CD4-positive, CD25-positive, alpha-beta regulatory T cell (primary cell): ENCODE results near the gene LBHD1. TPM values are rescaled to one million over a fixed set of nuclear protein-coding genes. Genes with fewer than 3 reads are reported as not detected.
"Not testable (repeated sequence)": the region's sequence is repeated elsewhere in the genome, so short reads cannot be mapped to it uniquely, and the experiment has no call there.

Experiments
- ATAC-seq, 2 donors: fragments of 150-1000 bp; cut with Tn5 transposase; one replicate each; pipeline ENCODE4 v1.10.0; 2021; ENCODE audit warnings: low read depth in 2 of 2, moderate number of reproducible peaks in 2 of 2, moderate library complexity in 1 of 2
- DNase-seq, 3 donors: peaks; one replicate each; pipeline versions ENCODE4 v3.0.0 to v3.0.0-alpha.2; 2012 to 2022; ENCODE audit warnings: mixed read lengths in 1 of 3
- H3K27ac ChIP-seq: one replicate; pipeline ENCODE4 v1.7.0; 2013; ENCODE audit warnings: mild to moderate bottlenecking, low read length; ENCODE audit not compliant: insufficient read depth, poor library complexity, severe bottlenecking
- H3K27me3 ChIP-seq: one replicate; pipeline ENCODE4 v1.7.0; 2013; ENCODE audit warnings: low read length; ENCODE audit not compliant: control insufficient read depth, insufficient read depth
- H3K36me3 ChIP-seq: one replicate; pipeline ENCODE4 v1.7.0; 2013; ENCODE audit warnings: mild to moderate bottlenecking, low read length, moderate library complexity; ENCODE audit not compliant: control insufficient read depth, insufficient read depth
- H3K4me1 ChIP-seq: 2 replicates; pipeline ENCODE4 v1.7.0; 2013; ENCODE audit warnings: mild to moderate bottlenecking, low read length; ENCODE audit not compliant: insufficient read depth, control insufficient read depth, poor library complexity, severe bottlenecking
- H3K4me3 ChIP-seq: one replicate; pipeline ENCODE4 v1.7.0; 2013; ENCODE audit warnings: low read depth, mild to moderate bottlenecking, low read length, moderate library complexity
- H3K9me3 ChIP-seq, 2 experiments: 1 replicate in 1 of 2; 2 replicates in 1 of 2; pipeline ENCODE4 v1.7.0; 2013; ENCODE audit warnings: low read length in 2 of 2, mild to moderate bottlenecking in 1 of 2, moderate library complexity in 1 of 2; ENCODE audit not compliant: control insufficient read depth in 2 of 2
- H3K27ac Mint-ChIP-seq, 3 donors: one replicate each; pipeline ENCODE4 v1.8.0; 2020 to 2022; ENCODE audit warnings: mild to moderate bottlenecking in 3 of 3, mixed read lengths in 3 of 3, moderate library complexity in 2 of 3
- H3K27me3 Mint-ChIP-seq: one replicate; pipeline ENCODE4 v1.8.0; 2022; ENCODE audit warnings: mild to moderate bottlenecking, mixed read lengths
- H3K36me3 Mint-ChIP-seq: one replicate; pipeline ENCODE4 v1.8.0; 2020; ENCODE audit warnings: mixed read lengths
- H3K4me1 Mint-ChIP-seq, 4 donors: one replicate each; pipeline ENCODE4 v1.8.0; 2020 to 2022; ENCODE audit warnings: mixed read lengths in 4 of 4, mild to moderate bottlenecking in 1 of 4
- H3K4me3 Mint-ChIP-seq, 4 donors: one replicate each; pipeline ENCODE4 v1.8.0; 2020 to 2022; ENCODE audit warnings: mild to moderate bottlenecking in 4 of 4, mixed read lengths in 4 of 4, moderate library complexity in 3 of 4
- H3K9me3 Mint-ChIP-seq, 7 donors: one replicate each; pipeline ENCODE4 v1.8.0; 2020 to 2022; ENCODE audit warnings: mixed read lengths in 7 of 7, mild to moderate bottlenecking in 3 of 7, moderate library complexity in 2 of 7
- polyA plus RNA-seq, 4 donors: library from polyadenylated mRNA; unstranded; fragments of 300-500 nt; fragmentation: Illumina TruSeq; gene quantifications; one replicate each; pipeline ENCODE4 v1.2.3, GENCODE V29; 2021
- total RNA-seq: library from RNA; stranded (reverse); gene quantifications from one replicate; pipeline ENCODE4 v1.2.3, GENCODE V29; 2022

Gene LBHD1
- total and polyA plus RNA-seq, 5 donors from 2014 or later = 1.8 to 9.9 (median 2.2) TPM

- no peaks in the 10 kb centered on the region for H3K9me3 Mint-ChIP-seq
- ATAC-seq (no peak), DNase-seq (no peak)
- peaks cover 18% of the 10 kb centered on the region for H3K36me3 Mint-ChIP-seq
- peak overlapping the region; percentile 96 for H3K27ac ChIP-seq
- H3K4me1 Mint-ChIP-seq = peaks cover 7 to 31% (median 18%) of the 10 kb centered on the region in 4 donors
- H3K27ac Mint-ChIP-seq = peak overlapping the region; percentile 90 to 96 (median 96)
- peaks cover 11% of the 10 kb centered on the region for H3K36me3 ChIP-seq
- peak overlapping the region; percentile 85 for H3K4me3 ChIP-seq
- no peaks in the 10 kb centered on the region for H3K27me3 Mint-ChIP-seq
- peak overlapping the region; percentile 93 to 99 (median 96) for H3K4me3 Mint-ChIP-seq
- H3K4me1 ChIP-seq = peaks cover 22% of the 10 kb centered on the region
- no peaks in the 10 kb centered on the region for H3K9me3 ChIP-seq
- no peaks in the 10 kb centered on the region for H3K27me3 ChIP-seq
Measured at GRCh38 chr11:62621027-62621566, 51.0 kb downstream of the LBHD1 start.

DNA sequence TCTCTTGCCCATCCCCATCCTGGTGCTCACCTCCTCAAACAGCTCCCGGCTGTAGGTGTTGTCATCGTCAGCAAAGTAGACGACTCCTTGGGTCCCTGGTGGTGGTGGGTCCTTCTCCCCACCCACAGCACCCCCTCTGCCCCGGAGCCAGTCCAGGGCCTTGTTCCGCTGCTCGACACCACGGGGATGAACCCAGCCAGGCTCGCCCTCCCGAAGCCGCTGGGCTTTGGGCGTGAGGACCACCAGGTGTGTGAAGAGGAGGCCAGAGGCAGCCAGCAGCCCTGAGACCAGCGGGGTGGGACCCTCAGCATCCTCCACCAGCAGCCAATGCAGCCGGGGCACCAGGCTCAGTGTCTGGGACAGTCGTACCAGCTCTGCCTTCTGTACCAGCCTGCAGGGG, 55.1 kb downstream of the LBHD1 start:
- peaks cover 7 to 48% (median 25%) of the 10 kb centered on the region in 4 donors for H3K4me1 Mint-ChIP-seq
- H3K9me3 Mint-ChIP-seq, H3K36me3 ChIP-seq, H3K9me3 ChIP-seq, H3K27ac ChIP-seq, H3K4me3 ChIP-seq, DNase-seq, H3K27me3 Mint-ChIP-seq, H3K27me3 ChIP-seq, H3K36me3 Mint-ChIP-seq, ATAC-seq: not testable (repeated sequence)
- H3K4me3 Mint-ChIP-seq = peak overlapping the region in 1 of 4 donors; percentile 47
- peak overlapping the region in 1 of 3 donors; percentile 69 for H3K27ac Mint-ChIP-seq
- H3K4me1 ChIP-seq = peaks cover 31% of the 10 kb centered on the region

- Mint-ChIP-seq H3K27me3 (no peaks in the 10 kb centered on the region), H3K4me3 (no peak overlapping the region), H3K27ac (no peak overlapping the region), H3K4me1 (peaks cover 0 to 49% (median 19%) of the 10 kb centered on the region in 4 donors), H3K9me3 (no peaks in the 10 kb centered on the region), H3K36me3 (peaks cover 10% of the 10 kb centered on the region)
- H3K27ac ChIP-seq = no peak overlapping the region
- ATAC-seq (no peak), DNase-seq (no peak)
- no peaks in the 10 kb centered on the region for H3K27me3 ChIP-seq
- H3K4me3 ChIP-seq = no peak overlapping the region
- peaks cover 34% of the 10 kb centered on the region for H3K4me1 ChIP-seq
- H3K36me3 ChIP-seq = no peaks in the 10 kb centered on the region
- no peaks in the 10 kb centered on the region for H3K9me3 ChIP-seq
Measured at GRCh38 chr11:62615521-62615920, 56.5 kb downstream of the LBHD1 start.

DNA sequence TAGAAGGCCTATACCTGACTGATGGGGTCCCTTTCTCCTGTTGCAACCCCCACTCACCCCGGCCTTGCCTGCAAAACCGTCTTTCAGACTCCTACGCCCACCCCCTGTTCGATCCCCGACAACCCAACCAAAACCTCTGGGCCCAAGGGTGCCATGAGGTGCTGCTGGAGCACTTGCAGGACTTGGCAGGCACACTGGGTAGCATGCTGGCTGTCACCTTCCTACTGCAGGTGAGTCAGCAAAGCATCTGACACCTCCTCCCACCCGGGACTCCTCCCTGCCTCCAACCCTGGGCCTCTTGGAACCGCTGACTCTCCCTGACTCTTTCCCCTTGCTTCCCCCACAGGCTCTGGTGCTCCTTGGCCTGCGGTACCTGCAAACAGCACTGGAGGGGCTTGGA, 57.8 kb downstream of the LBHD1 start:
- Histone ChIP-seq H3K36me3 (peaks cover 3% of the 10 kb centered on the region), H3K4me1 (peaks cover 31% of the 10 kb centered on the region), H3K4me3 (no peak overlapping the region), H3K27me3 (no peaks in the 10 kb centered on the region), H3K9me3 (no peaks in the 10 kb centered on the region), H3K27ac (no peak overlapping the region)
- peaks cover 14% of the 10 kb centered on the region for H3K36me3 Mint-ChIP-seq
- H3K27ac Mint-ChIP-seq = peak overlapping the region; percentile 61 to 94 (median 87)
- peak overlapping the region; percentile 75 to 93 (median 82) for H3K4me3 Mint-ChIP-seq
- no peaks in the 10 kb centered on the region for H3K27me3 Mint-ChIP-seq
- ATAC-seq = no peak
- no peaks in the 10 kb centered on the region for H3K9me3 Mint-ChIP-seq
- no peak for DNase-seq
- H3K4me1 Mint-ChIP-seq = peaks cover 0 to 50% (median 22%) of the 10 kb centered on the region in 4 donors

DNA sequence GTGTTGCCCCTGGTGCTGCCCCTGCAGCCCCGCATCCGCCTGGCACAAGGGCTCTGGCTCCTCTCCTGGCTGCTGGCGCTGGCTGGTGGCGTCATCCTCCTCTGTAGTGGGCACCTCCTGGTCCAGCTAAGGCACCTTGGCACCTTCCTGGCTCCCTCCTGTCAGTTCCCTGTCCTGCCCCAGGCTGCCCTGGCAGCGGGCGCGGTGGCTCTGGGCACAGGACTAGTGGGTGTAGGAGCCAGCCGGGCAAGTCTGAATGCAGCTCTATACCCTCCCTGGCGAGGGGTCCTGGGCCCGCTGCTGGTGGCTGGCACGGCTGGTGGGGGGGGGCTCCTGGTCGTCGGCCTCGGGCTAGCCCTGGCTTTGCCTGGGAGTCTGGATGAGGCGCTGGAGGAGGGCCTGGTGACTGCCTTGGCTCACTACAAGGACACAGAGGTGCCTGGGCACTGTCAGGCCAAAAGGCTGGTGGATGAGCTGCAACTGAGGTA, 58.7 kb downstream of the LBHD1 start:
- Mint-ChIP-seq H3K4me1 (peaks cover 0 to 54% (median 25%) of the 10 kb centered on the region in 4 donors), H3K36me3 (peaks cover 11% of the 10 kb centered on the region), H3K27me3 (no peaks in the 10 kb centered on the region), H3K4me3 (peak overlapping the region; percentile 56 to 93 (median 82)), H3K27ac (peak overlapping the region in 2 of 3 donors; percentile 78 to 94), H3K9me3 (no peaks in the 10 kb centered on the region)
- no peaks in the 10 kb centered on the region for H3K27me3 ChIP-seq
- H3K36me3 ChIP-seq = peaks cover 6% of the 10 kb centered on the region
- H3K9me3 ChIP-seq = no peaks in the 10 kb centered on the region
- H3K4me1 ChIP-seq = peaks cover 28% of the 10 kb centered on the region
- H3K4me3 ChIP-seq = no peak overlapping the region
- DNase-seq (no peak), ATAC-seq (no peak)
- peak overlapping the region; percentile 92 for H3K27ac ChIP-seq

Other genes with a start within 250 kb of the LBHD1 start
- gene AHNAK, start 125.5 kb downstream of the LBHD1 start, total RNA-seq = 852 TPM
- 10 to 100 TPM; 22.3 to 59.3 (median 39.5) TPM for gene AHNAK, start 125.5 kb downstream of the LBHD1 start, polyA plus RNA-seq
- gene EEF1G, start 98.4 kb downstream of the LBHD1 start, total RNA-seq = 1,198 TPM
- 1,000 to 10,000 TPM in 3 of 4 donors, 100 to 1,000 TPM in 1; 775 to 1,680 (median 1,413) TPM for gene EEF1G, start 98.4 kb downstream of the LBHD1 start, polyA plus RNA-seq
- gene TUT1, start 80.7 kb downstream of the LBHD1 start, total RNA-seq = 22.0 TPM
- 10 to 100 TPM in 3 of 4 donors, 1 to 10 TPM in 1; 6.5 to 11.9 (median 10.9) TPM for gene TUT1, start 80.7 kb downstream of the LBHD1 start, polyA plus RNA-seq
- gene MTA2, start 70.4 kb downstream of the LBHD1 start, total RNA-seq = 172 TPM
- gene MTA2, start 70.4 kb downstream of the LBHD1 start, polyA plus RNA-seq = 10 to 100 TPM; 30.3 to 38.6 (median 33.9) TPM
- gene EML3, start 59.5 kb downstream of the LBHD1 start, total RNA-seq = 165 TPM
- gene EML3, start 59.5 kb downstream of the LBHD1 start, polyA plus RNA-seq = 10 to 100 TPM; 16.1 to 23.2 (median 16.4) TPM
- gene ROM1, start 59.0 kb downstream of the LBHD1 start, total RNA-seq = 1.9 TPM
- gene ROM1, start 59.0 kb downstream of the LBHD1 start, polyA plus RNA-seq = 1 to 10 TPM in 2 of 4 donors, under 1 TPM in 2; 0.41 to 1.3 (median 0.80) TPM
- gene B3GAT3, start 50.3 kb downstream of the LBHD1 start, total RNA-seq = 57.5 TPM
- gene B3GAT3, start 50.3 kb downstream of the LBHD1 start, polyA plus RNA-seq = 10 to 100 TPM; 34.3 to 43.1 (median 35.7) TPM
- 169 TPM for gene GANAB, start 25.7 kb downstream of the LBHD1 start, total RNA-seq
- gene GANAB, start 25.7 kb downstream of the LBHD1 start, polyA plus RNA-seq = 100 to 1,000 TPM; 128 to 138 (median 135) TPM
- 11.7 TPM for gene INTS5, start 19.0 kb downstream of the LBHD1 start, total RNA-seq
- gene INTS5, start 19.0 kb downstream of the LBHD1 start, polyA plus RNA-seq = 10 to 100 TPM; 33.2 to 49.9 (median 39.2) TPM
- gene C11orf98, start 7.1 kb downstream of the LBHD1 start, total RNA-seq = 30.5 TPM
- gene C11orf98, start 7.1 kb downstream of the LBHD1 start, polyA plus RNA-seq = 100 to 1,000 TPM; 118 to 149 (median 137) TPM
- gene CSKMT, start 7.0 kb downstream of the LBHD1 start, total RNA-seq = 12.3 TPM
- gene CSKMT, start 7.0 kb downstream of the LBHD1 start, polyA plus RNA-seq = 1 to 10 TPM; 1.9 to 3.8 (median 2.7) TPM
- 3.5 TPM for gene UQCC3, start 594 bp downstream of the LBHD1 start, total RNA-seq
- 10 to 100 TPM; 11.0 to 13.9 (median 12.2) TPM for gene UQCC3, start 594 bp downstream of the LBHD1 start, polyA plus RNA-seq
- gene UBXN1, start 6.8 kb upstream of the LBHD1 start, total RNA-seq = 204 TPM
- 100 to 1,000 TPM; 221 to 252 (median 236) TPM for gene UBXN1, start 6.8 kb upstream of the LBHD1 start, polyA plus RNA-seq
- not detected for gene LRRN4CL, start 17.3 kb upstream of the LBHD1 start, total RNA-seq
- gene LRRN4CL, start 17.3 kb upstream of the LBHD1 start, polyA plus RNA-seq = not detected
- 23.9 TPM for gene BSCL2, start 35.2 kb upstream of the LBHD1 start, total RNA-seq
- 10 to 100 TPM; 36.2 to 49.2 (median 42.9) TPM for gene BSCL2, start 35.2 kb upstream of the LBHD1 start, polyA plus RNA-seq
- not detected for gene GNG3, start 35.4 kb upstream of the LBHD1 start, total RNA-seq
- gene GNG3, start 35.4 kb upstream of the LBHD1 start, polyA plus RNA-seq = under 1 TPM in 2 of 4 donors, not detected in 2; 0.21 to 0.72 TPM
- 52.8 TPM for gene HNRNPUL2, start 55.2 kb upstream of the LBHD1 start, total RNA-seq
- gene HNRNPUL2, start 55.2 kb upstream of the LBHD1 start, polyA plus RNA-seq = 1 to 10 TPM in 3 of 4 donors, under 1 TPM in 1; 0.85 to 1.5 (median 1.2) TPM
- 19.4 TPM for gene TTC9C, start 56.2 kb upstream of the LBHD1 start, total RNA-seq
- gene TTC9C, start 56.2 kb upstream of the LBHD1 start, polyA plus RNA-seq = 10 to 100 TPM; 27.6 to 39.5 (median 31.6) TPM
- gene ZBTB3, start 81.9 kb upstream of the LBHD1 start, total RNA-seq = 8.5 TPM
- 1 to 10 TPM; 4.8 to 7.2 (median 5.5) TPM for gene ZBTB3, start 81.9 kb upstream of the LBHD1 start, polyA plus RNA-seq
- 74.9 TPM for gene POLR2G, start 89.3 kb upstream of the LBHD1 start, total RNA-seq
- 100 to 1,000 TPM; 241 to 286 (median 253) TPM for gene POLR2G, start 89.3 kb upstream of the LBHD1 start, polyA plus RNA-seq
- gene TAF6L, start 99.1 kb upstream of the LBHD1 start, total RNA-seq = 13.1 TPM
- gene TAF6L, start 99.1 kb upstream of the LBHD1 start, polyA plus RNA-seq = 1 to 10 TPM; 5.8 to 9.5 (median 7.5) TPM
- gene TMEM179B, start 115.1 kb upstream of the LBHD1 start, total RNA-seq = 26.3 TPM
- gene TMEM179B, start 115.1 kb upstream of the LBHD1 start, polyA plus RNA-seq = 100 to 1,000 TPM; 129 to 172 (median 152) TPM
- 9.1 TPM for gene TMEM223, start 119.7 kb upstream of the LBHD1 start, total RNA-seq
- gene TMEM223, start 119.7 kb upstream of the LBHD1 start, polyA plus RNA-seq = 10 to 100 TPM; 55.2 to 71.9 (median 69.2) TPM
- gene NXF1, start 133.2 kb upstream of the LBHD1 start, total RNA-seq = 309 TPM
- 10 to 100 TPM; 47.3 to 70.9 (median 64.2) TPM for gene NXF1, start 133.2 kb upstream of the LBHD1 start, polyA plus RNA-seq
- 128 TPM for gene STX5, start 159.8 kb upstream of the LBHD1 start, total RNA-seq
- 10 to 100 TPM; 28.2 to 39.8 (median 35.4) TPM for gene STX5, start 159.8 kb upstream of the LBHD1 start, polyA plus RNA-seq
- not detected for gene TEX54, start 160.6 kb upstream of the LBHD1 start, total RNA-seq
- gene TEX54, start 160.6 kb upstream of the LBHD1 start, polyA plus RNA-seq = 1 to 10 TPM in 2 of 4 donors, under 1 TPM in 1, not detected in 1; 0.76 to 2.2 (median 2.1) TPM
- 201 TPM for gene WDR74, start 167.3 kb upstream of the LBHD1 start, total RNA-seq
- 10 to 100 TPM; 41.6 to 61.1 (median 49.0) TPM for gene WDR74, start 167.3 kb upstream of the LBHD1 start, polyA plus RNA-seq
- gene SLC3A2, start 208.6 kb upstream of the LBHD1 start, total RNA-seq = 277 TPM
- gene SLC3A2, start 208.6 kb upstream of the LBHD1 start, polyA plus RNA-seq = 100 to 1,000 TPM; 158 to 172 (median 168) TPM
- not detected for gene CHRM1, start 249.1 kb upstream of the LBHD1 start, total RNA-seq
- not detected for gene CHRM1, start 249.1 kb upstream of the LBHD1 start, polyA plus RNA-seq